H9 (cell line): ENCODE measurements around the gene POU6F2. TPM values are rescaled to one million over a fixed set of nuclear protein-coding genes. Genes with fewer than 3 reads are reported as not detected.

Experiments
- DNase-seq: peaks from one replicate; pipeline ENCODE4 v3.0.0-alpha.2; 2017
- H2AFZ ChIP-seq: one replicate; pipeline ENCODE4 v1.6.1; 2013; ENCODE audit warnings: mild to moderate bottlenecking, low read length, control low read depth, moderate library complexity
- H2AK5ac ChIP-seq: 2 replicates; pipeline ENCODE4 v1.6.1; 2013; ENCODE audit warnings: low read length, control low read depth, mixed read lengths; ENCODE audit not compliant: insufficient read length
- H2BK120ac ChIP-seq: one replicate; pipeline ENCODE4 v1.6.1; 2013; ENCODE audit warnings: low read depth, mild to moderate bottlenecking, low read length, control low read depth, inconsistent platforms; ENCODE audit not compliant: poor library complexity, severe bottlenecking
- H2BK12ac ChIP-seq: 2 replicates; pipeline ENCODE4 v1.6.1; 2013; ENCODE audit warnings: low read length, control low read depth, mixed read lengths, low read depth; ENCODE audit not compliant: insufficient read length
- H2BK15ac ChIP-seq: 2 replicates; pipeline ENCODE4 v1.6.1; 2013; ENCODE audit warnings: low read depth, low read length, control low read depth
- H2BK20ac ChIP-seq: one replicate; pipeline ENCODE4 v1.6.1; 2013; ENCODE audit warnings: low read depth, mild to moderate bottlenecking, low read length, control low read depth, inconsistent platforms; ENCODE audit not compliant: poor library complexity, severe bottlenecking
- H2BK5ac ChIP-seq: 2 replicates; pipeline ENCODE4 v1.6.1; 2013; ENCODE audit warnings: low read length, control low read depth, mixed read lengths; ENCODE audit not compliant: insufficient read length
- H3K14ac ChIP-seq: 2 replicates; pipeline ENCODE4 v1.6.1; 2013; ENCODE audit warnings: low read length, control low read depth; ENCODE audit not compliant: insufficient read depth
- H3K18ac ChIP-seq: 2 replicates; pipeline ENCODE4 v1.6.1; 2013; ENCODE audit warnings: low read depth, mild to moderate bottlenecking, mixed read lengths, low read length, control low read depth; ENCODE audit not compliant: insufficient read length
- H3K23ac ChIP-seq: 2 replicates; pipeline ENCODE4 v1.6.1; 2013; ENCODE audit warnings: low read length, control low read depth, mixed read lengths, low read depth; ENCODE audit not compliant: insufficient read length
- H3K23me2 ChIP-seq: 2 replicates; pipeline ENCODE4 v1.6.1; 2013; ENCODE audit warnings: low read depth, mild to moderate bottlenecking, mixed read lengths, low read length, control low read depth; ENCODE audit not compliant: insufficient read length, poor library complexity, severe bottlenecking
- H3K27ac ChIP-seq: 2 replicates; pipeline ENCODE4 v1.5.1; 2013; ENCODE audit warnings: low read length, control low read depth, mixed read lengths, low read depth; ENCODE audit not compliant: insufficient read length
- H3K27me3 ChIP-seq: 2 replicates; pipeline ENCODE4 v1.6.1; 2013; ENCODE audit warnings: low read length, control low read depth, inconsistent platforms; ENCODE audit not compliant: insufficient read depth
- H3K4ac ChIP-seq: 2 replicates; pipeline ENCODE4 v1.6.1; 2013; ENCODE audit warnings: low read depth, mild to moderate bottlenecking, control low read depth, inconsistent platforms, low read length, moderate library complexity
- H3K4me1 ChIP-seq: 2 replicates; pipeline ENCODE4 v1.6.1; 2013; ENCODE audit warnings: low read length, control low read depth, inconsistent platforms; ENCODE audit not compliant: insufficient read depth
- H3K4me2 ChIP-seq: 2 replicates; pipeline ENCODE4 v1.6.1; 2013; ENCODE audit warnings: low read length, control low read depth, mixed read lengths; ENCODE audit not compliant: insufficient read length, insufficient read depth
- H3K56ac ChIP-seq: 2 replicates; pipeline ENCODE4 v1.6.1; 2013; ENCODE audit warnings: low read depth, mild to moderate bottlenecking, mixed read lengths, low read length, control low read depth; ENCODE audit not compliant: insufficient read length
- H3K79me1 ChIP-seq: 2 replicates; pipeline ENCODE4 v1.6.1; 2013; ENCODE audit warnings: low read depth, mild to moderate bottlenecking, moderate library complexity, low read length, control low read depth, inconsistent platforms; ENCODE audit not compliant: insufficient read depth, poor library complexity, severe bottlenecking
- H3K79me2 ChIP-seq: 2 replicates; pipeline ENCODE4 v1.6.1; 2013; ENCODE audit warnings: low read length, control low read depth, inconsistent platforms; ENCODE audit not compliant: insufficient read depth
- H3K9ac ChIP-seq: 2 replicates; pipeline ENCODE4 v1.6.1; 2013; ENCODE audit warnings: low read length, control low read depth, mixed read lengths; ENCODE audit not compliant: insufficient read length; ENCODE audit errors: extremely low read depth
- H3K9me3 ChIP-seq: one replicate; pipeline ENCODE4 v1.6.1; 2013; ENCODE audit warnings: low read depth, low read length, inconsistent platforms; ENCODE audit not compliant: control insufficient read depth
- H3T11ph ChIP-seq: one replicate; pipeline ENCODE4 v1.6.1; 2013; ENCODE audit warnings: mild to moderate bottlenecking, low read length, control low read depth, inconsistent platforms
- H4K20me1 ChIP-seq: one replicate; pipeline ENCODE4 v1.6.1; 2013; ENCODE audit not compliant: control insufficient read depth, insufficient read length, insufficient read depth
- H4K5ac ChIP-seq: 2 replicates; pipeline ENCODE4 v1.6.1; 2013; ENCODE audit warnings: low read depth, mild to moderate bottlenecking, mixed read lengths, low read length, control low read depth; ENCODE audit not compliant: insufficient read length
- H4K8ac ChIP-seq: replicated peaks from 2 replicates; pipeline ENCODE4 v1.6.1; 2013; ENCODE audit warnings: low read length, control low read depth, mixed read lengths, low read depth; ENCODE audit not compliant: insufficient read length
- H4K91ac ChIP-seq: 2 replicates; pipeline ENCODE4 v1.6.1; 2013; ENCODE audit warnings: low read depth, mild to moderate bottlenecking, moderate library complexity, mixed read lengths, low read length, control low read depth; ENCODE audit not compliant: insufficient read length
- H3K27ac Mint-ChIP-seq, 3 experiments: 2 replicates in 2 of 3; 3 replicates in 1 of 3; pipeline ENCODE4 v1.8.0; 2020 to 2021; ENCODE audit warnings: mixed read lengths in 3 of 3, mild to moderate bottlenecking in 1 of 3, moderate library complexity in 1 of 3
- H3K27me3 Mint-ChIP-seq: 2 replicates; pipeline ENCODE4 v1.8.0; 2021; ENCODE audit warnings: low read depth, mild to moderate bottlenecking, moderate library complexity, mixed read lengths
- H3K36me3 Mint-ChIP-seq, 3 experiments: 2 replicates in 2 of 3; 3 replicates in 1 of 3; pipeline ENCODE4 v1.8.0; 2020 to 2021; ENCODE audit warnings: low read depth in 3 of 3, mixed read lengths in 3 of 3; ENCODE audit not compliant: insufficient read depth in 1 of 3
- H3K4me1 Mint-ChIP-seq, 2 experiments: 2 replicates each; pipeline ENCODE4 v1.8.0; 2020; ENCODE audit warnings: mixed read lengths in 2 of 2
- H3K4me3 Mint-ChIP-seq, 2 experiments: 2 replicates in 1 of 2; 3 replicates in 1 of 2; pipeline ENCODE4 v1.8.0; 2020 to 2021; ENCODE audit warnings: mild to moderate bottlenecking in 2 of 2, mixed read lengths in 2 of 2, moderate library complexity in 1 of 2
- H3K9me3 Mint-ChIP-seq, 2 experiments: 2 replicates in 1 of 2; 3 replicates in 1 of 2; pipeline ENCODE4 v1.8.0; 2020; ENCODE audit warnings: mild to moderate bottlenecking in 2 of 2, mixed read lengths in 2 of 2, moderate library complexity in 1 of 2
- WGBS: extraction: QIAGEN DNeasy Blood & Tissue Kit; methylation state at CpG from one replicate; pipeline ENCODE4 v1.1.7; 2013; ENCODE audit warnings: missing lambda C conversion rate, low lambda C conversion rate, mixed read lengths; ENCODE audit not compliant: insufficient read length; ENCODE audit errors: extremely low coverage; 5-methylcytosine and 5-hydroxymethylcytosine counted together
- total RNA-seq: library from RNA; stranded (reverse); gene quantifications from 2 replicates; pipeline ENCODE4 v1.2.1, GENCODE V29; 2021
- TF ChIP-seq, protein P1 (sequence below): fragments of 200-600 bp; sonication (generic); conservative IDR thresholded peaks from 3 replicates; pipeline ENCODE4 v1.8.0; 2021; ENCODE audit warnings: antibody characterized with exemption, mild to moderate bottlenecking

POU6F2 gene
- total RNA-seq, 1 experiment from 2014 or later: 1.9 TPM

DNA sequence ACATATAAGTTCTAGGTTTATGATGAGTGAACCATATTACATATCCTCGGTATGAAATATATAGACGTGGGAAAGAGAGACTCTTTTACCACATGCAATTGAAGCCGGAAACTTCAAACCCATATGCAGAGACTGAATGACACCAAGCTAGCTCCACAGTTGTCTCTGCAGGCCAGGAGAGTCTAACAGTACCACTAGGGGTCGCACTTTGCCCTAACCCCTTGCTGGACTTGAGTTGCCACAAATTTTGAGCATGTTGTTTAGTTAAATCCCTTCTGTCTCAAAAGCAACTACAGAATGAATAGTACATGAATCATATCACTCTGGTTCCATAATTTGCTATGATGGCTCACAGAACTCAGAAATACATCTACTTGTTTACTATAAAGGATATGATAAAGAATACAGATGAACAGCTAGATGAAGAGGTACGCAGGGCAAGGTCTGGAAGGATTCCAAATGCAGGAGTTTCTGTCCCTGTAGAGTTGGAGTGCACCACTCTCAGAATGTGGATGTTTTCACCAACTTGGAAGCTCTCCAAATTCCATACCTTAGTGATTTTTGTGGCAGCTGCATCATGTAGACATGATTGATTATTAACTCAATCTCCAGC, 476.1 kb downstream of the POU6F2 start:
- Mint-ChIP-seq H3K27me3 (no peaks in the 10 kb centered on the region), H3K4me3 (no peak overlapping the region), H3K36me3 (no peaks in the 10 kb centered on the region), H3K9me3 (no peaks in the 10 kb centered on the region), H3K4me1 (peaks cover 0 to 4% of the 10 kb centered on the region in 2 experiments; a peak in 3 of 4 replicates), H3K27ac (no peak overlapping the region)
- H2BK12ac ChIP-seq: no peak overlapping the region
- H2BK20ac ChIP-seq: no peak overlapping the region
- no peak overlapping the region for H3K27ac ChIP-seq
- no peak overlapping the region for H3K14ac ChIP-seq
- H2BK120ac ChIP-seq: no peak overlapping the region
- no peak overlapping the region for H4K91ac ChIP-seq
- WGBS: no CpG with 5 or more reads among the region's 5 CpGs
- no peaks in the 10 kb centered on the region for H3K9me3 ChIP-seq
- H3K18ac ChIP-seq: no peak overlapping the region
- H3K4me1 ChIP-seq: no peaks in the 10 kb centered on the region
- H3K23ac ChIP-seq: no peak overlapping the region
- H2BK15ac ChIP-seq: no peak overlapping the region
- TF ChIP-seq, protein P1, sequence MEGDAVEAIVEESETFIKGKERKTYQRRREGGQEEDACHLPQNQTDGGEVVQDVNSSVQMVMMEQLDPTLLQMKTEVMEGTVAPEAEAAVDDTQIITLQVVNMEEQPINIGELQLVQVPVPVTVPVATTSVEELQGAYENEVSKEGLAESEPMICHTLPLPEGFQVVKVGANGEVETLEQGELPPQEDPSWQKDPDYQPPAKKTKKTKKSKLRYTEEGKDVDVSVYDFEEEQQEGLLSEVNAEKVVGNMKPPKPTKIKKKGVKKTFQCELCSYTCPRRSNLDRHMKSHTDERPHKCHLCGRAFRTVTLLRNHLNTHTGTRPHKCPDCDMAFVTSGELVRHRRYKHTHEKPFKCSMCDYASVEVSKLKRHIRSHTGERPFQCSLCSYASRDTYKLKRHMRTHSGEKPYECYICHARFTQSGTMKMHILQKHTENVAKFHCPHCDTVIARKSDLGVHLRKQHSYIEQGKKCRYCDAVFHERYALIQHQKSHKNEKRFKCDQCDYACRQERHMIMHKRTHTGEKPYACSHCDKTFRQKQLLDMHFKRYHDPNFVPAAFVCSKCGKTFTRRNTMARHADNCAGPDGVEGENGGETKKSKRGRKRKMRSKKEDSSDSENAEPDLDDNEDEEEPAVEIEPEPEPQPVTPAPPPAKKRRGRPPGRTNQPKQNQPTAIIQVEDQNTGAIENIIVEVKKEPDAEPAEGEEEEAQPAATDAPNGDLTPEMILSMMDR: peak; percentile 95
- no peak overlapping the region for H4K8ac ChIP-seq
- no peak overlapping the region for H2AFZ ChIP-seq
- H3K79me1 ChIP-seq: no peaks in the 10 kb centered on the region
- H3K79me2 ChIP-seq: no peaks in the 10 kb centered on the region
- H3K56ac ChIP-seq: no peak overlapping the region
- H3K23me2 ChIP-seq: no peaks in the 10 kb centered on the region
- H3K9ac ChIP-seq: no peak overlapping the region
- no peaks in the 10 kb centered on the region for H4K20me1 ChIP-seq
- no peak overlapping the region for H2BK5ac ChIP-seq
- peak; percentile 76 for DNase-seq
- no peak overlapping the region for H3K4me2 ChIP-seq
- H4K5ac ChIP-seq: no peak overlapping the region
- H3T11ph ChIP-seq: no peak overlapping the region
- H3K27me3 ChIP-seq: no peaks in the 10 kb centered on the region
- H2AK5ac ChIP-seq: no peak overlapping the region
- H3K4ac ChIP-seq: no peak overlapping the region
